DMS114 treated with DMSO at 0.1 percent for 48 hours (cell line): ENCODE measurements around the gene JOSD2.
"Not testable (repeated sequence)": the region's sequence is repeated elsewhere in the genome, so short reads cannot be mapped to it uniquely, and the experiment has no call there.

Source experiments
- DNase-seq: peaks from one replicate; lab custom pipeline; 2025; ENCODE audit not compliant: unreplicated experiment; lab: John Stamatoyannopoulos, UW

The JOSD2 gene

DNA sequence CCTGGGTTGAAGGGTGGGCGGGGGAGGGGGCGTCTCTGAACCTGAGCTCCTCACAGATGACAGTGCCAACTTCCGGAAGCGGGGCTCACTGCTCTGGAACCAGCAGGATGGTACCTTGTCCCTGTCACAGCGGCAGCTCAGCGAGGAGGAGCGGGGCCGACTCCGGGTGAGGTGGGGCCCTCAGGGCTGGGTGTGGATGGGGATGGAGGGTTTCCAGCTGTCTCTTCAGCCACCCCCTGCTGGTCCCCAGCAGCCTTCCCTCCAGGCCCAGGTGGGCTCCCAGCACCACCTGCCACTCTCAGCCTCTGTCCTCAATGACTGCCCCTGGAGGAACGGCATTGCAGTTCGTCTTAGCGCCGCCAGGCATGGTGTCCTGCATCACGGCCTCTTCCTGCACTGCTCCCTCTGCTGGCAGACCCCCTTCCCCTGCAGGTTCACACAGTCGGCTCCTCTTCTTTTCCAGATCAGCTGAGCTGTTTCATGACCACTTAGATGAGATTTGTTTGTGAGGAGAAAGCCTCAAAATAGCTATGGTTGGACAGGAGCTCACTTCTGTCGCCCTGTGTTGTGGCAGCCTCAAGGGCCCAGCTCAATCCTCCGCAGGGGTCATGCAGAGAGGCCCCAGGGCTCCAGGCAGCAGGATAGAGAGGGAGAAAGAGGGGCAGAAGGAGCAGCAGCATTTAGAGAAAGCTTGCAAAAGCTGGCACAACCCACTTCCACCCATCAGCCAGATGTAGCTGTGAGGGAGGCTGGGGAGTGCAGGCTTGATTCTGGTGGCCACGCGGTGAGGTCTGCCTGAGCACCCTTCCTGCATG lies 31.9 kb downstream of the JOSD2 start:
- peak; percentile 31 for DNase-seq

DNA sequence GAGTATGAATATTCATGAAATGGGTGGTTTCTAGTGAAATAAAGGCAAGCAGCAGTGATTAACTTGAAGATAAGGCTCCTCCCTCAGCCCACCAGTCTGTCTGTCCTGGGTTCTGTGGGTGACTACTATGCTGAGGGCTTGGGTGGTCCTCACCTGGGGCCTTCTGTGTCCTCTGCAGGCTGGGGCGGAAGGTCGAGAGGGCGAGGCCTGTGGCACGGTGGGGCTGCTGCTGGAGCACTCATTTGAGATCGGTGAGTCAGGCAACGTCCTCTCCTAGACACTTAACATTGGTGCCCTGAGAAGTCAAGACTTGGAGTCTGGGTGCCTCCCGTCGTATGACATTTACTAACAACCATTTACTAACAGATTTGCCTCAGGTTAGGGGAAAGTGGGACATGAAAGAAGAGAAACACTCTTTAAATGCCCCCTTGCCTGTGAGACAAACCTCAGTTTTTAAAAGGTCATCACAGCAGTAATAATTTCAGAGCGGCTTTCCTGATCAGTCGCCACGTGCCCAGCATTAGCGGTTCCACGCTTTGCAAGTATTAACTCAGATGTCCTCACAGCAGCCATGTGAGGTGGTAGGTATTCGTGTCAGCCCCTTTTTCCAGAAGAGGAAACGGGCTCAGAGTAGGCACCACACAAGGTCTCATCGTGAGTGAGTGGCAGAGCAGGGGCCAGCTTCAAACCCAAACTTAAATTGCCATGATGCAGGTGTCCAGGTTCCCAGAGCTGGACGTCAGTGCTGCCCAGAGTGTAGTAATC lies 33.1 kb downstream of the JOSD2 start:
- DNase-seq = no peak

DNA sequence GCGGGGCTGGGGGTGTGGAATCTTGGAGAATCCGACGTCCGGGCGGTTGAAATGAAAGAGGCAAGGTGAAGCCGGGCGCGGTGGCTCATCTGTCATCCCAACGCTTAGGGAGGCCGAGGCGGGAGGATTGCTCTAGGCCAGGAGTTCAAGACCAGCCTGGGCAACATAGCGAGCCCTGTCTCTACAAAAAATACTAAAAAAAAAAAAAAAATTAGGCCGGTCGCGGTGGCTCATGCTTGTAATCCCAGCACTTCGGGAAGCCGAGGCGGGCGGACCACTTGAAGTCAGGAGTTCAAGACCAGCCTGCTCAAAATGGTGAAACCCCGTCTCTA lies 34.1 kb downstream of the JOSD2 start:
- no peak for DNase-seq

DNA sequence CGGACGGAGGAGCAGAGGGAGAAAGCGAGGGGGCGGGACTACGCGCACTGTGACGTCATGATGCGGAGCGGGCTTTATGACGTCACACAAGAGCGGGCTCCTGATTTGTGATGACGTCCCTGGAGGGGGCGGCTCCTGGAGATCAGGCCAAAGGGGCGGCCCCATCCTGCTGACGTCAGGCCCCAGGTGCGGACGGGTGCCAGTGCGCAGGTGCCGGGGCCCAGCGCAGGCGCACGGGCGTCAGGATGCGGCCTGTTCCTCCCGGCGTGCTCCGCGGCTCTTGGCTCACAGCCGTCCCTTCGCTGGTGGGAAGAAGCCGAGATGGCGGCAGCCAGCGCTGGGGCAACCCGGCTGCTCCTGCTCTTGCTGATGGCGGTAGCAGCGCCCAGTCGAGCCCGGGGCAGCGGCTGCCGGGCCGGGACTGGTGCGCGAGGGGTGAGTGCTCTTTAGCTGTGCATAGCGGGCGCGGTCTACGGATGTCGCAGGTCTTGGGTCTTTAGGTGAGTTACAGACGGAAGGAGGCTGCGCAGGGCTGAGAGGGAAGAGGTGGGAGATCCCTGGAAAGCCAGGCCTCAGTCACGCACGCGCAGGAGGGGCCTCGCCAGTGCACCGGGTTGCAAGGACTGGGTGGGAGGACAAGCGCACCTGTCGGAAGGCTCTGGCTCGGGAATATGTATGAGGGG lies 34.6 kb downstream of the JOSD2 start, which contains the start of the genes EMC10 and GARIN5A:
Gene EMC10 (plus strand): TSS at position 284 of the 683 bp plus-strand sequence. CDS start 38 bp downstream, at position 322.
Gene GARIN5A (minus strand): TSS at position 625 of the 683 bp plus-strand sequence. CDS start 460 bp downstream, at position 165.
- peak; percentile 49 for DNase-seq

DNA sequence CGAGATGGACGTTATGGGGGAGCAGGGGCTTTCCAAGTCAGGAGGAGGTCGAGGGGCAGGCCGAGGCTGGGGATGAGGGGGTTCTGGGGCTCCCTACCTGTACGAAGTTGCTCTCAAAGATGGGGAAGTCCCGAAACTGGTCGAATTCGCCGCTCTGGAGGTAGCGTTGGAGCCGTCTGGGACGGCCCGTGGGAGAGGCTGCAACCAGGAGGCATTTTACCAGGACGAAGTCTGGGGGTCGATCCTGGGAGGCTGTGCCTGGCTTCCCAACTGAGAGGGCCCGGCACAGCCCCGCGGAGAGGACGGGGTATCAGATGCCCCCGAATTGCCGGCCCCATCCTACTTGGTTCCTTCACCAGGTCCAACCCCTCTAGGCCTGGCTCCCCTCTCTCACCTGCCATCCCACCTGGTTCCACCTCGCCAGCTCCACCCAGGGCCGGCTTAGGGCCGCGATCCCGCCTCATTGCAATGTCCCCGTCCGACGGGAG lies 35.2 kb downstream of the JOSD2 start:
- DNase-seq = no peak

DNA sequence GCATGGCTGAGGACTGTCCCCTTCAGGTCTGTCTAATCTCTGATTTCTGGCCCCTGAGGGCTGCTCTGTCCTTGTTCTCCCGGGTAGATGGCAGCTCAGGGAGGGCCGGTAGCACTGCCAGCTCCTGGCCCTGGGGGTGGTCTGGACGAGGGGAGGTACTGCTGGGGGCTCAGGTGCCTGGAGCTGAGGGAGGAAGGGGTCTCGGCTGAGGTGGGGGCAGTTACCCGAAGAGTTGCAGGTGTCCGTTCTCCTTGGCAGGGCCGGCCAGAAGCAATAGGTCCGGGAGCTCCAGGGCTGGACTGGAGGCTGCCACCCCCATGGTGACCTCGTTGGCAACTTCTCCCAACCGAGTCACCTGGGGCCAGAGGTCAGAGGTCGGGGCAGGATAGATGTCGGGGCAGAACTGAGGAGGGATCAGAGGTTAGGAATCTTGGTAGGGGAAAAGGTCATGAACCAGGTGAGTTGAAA lies 35.9 kb downstream of the JOSD2 start:
- no peak for DNase-seq

DNA sequence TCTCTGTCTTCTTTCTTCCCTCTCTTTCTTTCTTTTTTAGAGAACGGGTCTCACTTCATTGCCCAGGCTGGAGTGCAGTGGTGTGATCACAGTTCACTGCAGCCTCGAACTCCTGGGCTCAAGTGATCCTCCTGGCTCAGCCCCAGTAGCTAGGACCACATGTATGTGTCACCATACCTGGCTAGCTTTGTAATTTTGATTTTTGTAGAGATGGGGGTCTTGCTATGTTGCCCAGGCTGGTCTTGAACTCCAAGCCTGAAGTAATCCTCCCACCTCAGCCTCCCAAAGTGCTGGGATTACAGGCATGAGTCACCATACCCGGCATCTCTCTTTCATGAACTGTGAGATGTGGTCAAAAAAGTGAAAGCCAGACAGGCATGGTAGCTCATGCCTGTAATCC lies 37.7 kb downstream of the JOSD2 start:
- DNase-seq = not testable (repeated sequence)

DNA sequence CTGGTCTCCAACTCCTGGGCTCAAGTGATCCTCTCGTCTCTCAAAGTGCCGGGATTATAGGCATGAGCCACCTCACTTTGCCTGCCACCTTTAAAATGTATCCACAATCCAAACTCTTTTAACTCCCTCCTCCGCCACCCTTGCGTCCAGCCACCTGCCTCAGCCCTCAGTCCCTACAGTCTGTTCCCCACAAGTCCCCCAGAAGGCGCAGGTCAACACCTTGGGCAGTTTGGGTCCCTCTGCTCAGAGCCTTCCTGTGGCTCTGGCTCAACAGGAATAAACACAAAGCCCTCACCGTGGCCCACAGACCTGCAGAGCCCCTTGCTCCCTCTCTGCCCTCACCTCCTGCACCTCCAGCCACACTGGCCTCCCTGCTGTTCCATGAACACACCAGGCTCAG lies 42.2 kb downstream of the JOSD2 start:
- no peak for DNase-seq

DNA sequence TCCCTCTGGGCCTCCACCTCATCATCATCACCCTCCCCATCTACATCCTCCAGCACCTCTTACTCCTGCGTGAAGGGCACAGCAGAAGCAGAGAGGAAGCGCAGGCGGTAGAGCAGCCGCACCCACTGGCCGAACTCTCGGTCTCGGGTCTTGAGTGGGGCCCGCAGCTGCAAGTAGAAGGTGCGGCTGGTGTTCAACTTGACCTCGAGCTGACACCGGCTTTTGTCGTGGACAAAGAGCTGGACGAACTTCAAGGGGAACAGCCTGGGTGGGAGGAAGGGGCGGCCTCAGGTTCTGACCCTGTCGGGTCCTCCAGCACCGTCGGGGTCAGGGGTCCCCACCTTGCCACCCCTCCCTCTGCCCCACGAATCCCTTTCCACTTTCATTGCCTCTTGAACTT lies 43.4 kb downstream of the JOSD2 start:
- no peak for DNase-seq

DNA sequence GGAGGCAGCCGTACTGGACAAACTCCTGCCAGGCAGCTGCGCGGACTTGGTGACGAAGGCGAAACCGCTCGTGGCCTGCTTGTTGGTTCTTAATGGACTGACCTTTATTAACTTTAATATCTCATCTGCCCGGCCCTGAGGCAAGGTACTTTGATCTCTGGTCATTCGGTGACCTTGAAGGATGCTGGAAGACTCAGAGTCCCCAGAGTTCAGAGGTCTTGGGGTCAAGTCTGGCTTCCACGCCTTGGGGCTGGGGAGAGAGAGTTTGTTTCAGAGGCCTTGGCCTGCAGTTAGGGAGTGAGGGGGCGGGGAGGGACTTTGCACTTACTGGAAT lies 44.3 kb downstream of the JOSD2 start:
- DNase-seq = no peak

DNA sequence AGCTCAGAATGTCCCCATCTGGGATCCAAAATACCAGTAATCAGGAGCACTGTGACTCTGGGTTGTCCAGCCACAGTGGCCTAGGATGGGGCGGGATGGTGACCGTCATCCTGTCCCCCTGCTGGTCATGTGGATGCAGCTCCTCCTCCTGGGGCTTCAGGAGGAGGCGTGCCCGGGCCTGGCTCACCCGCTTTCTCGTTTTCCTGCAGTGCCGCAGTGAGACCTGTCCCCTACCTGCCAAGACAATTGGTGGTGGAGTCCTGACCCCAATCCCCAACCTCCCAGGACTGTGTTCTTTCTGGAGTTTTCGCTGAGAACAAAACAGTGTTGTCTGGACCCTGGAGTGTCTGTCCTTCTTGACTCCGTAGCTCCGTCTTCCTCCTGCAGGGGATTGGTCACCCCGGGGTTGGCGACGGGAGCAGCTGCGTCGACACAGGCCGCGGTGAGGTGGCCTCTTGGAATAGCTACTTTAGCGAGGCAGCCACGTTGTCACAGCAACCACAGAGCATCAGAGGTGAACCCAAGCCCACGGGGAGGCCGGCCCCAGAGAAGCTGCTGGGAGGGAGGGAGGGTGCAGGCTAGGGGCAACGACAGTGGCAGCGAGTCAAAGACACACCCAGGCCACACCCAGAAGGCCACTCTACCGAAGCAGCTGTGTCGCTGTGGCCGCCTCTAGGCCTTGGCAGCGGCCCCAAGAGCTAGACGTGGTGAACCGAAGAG lies 44.8 kb downstream of the JOSD2 start:
- no peak for DNase-seq

DNA sequence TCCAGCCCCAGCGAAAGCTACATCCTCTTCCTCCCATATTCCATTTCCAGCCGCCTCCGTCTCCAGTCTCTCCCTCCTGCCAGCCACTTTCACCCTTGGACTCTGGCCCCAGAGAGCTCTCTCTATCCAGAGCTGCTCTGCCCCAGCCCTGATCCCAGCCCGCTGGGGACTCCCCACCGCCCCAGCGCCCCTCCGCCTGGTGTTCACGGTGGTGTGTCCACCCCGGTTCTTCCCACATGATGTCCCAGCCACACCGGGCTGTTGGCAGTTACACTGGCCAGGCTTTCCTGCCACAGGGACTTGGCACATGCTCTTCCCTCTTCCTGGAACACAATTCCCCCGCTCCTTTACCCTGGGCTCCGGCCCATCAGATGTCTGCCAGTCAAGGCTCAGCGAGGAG lies 46.0 kb downstream of the JOSD2 start:
- DNase-seq = no peak

DNA sequence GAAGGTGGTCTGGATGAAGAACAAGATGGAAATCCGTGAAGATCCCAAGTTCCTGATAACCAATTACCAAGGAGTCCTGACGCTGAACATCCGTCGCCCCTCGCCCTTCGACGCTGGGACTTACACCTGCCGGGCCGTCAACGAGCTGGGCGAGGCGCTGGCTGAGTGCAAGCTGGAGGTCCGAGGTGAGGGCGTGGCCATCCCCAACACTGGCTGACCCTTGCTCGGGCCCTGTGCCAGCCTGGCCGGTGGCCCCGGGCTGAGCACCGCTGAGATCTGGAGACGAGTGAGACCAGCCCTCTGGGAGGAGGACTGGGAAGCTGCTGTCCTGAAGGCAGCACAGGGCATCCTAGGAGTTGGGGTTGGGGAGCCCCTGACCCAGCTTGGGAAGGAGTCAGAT lies 46.6 kb downstream of the JOSD2 start:
- DNase-seq = no peak

DNA sequence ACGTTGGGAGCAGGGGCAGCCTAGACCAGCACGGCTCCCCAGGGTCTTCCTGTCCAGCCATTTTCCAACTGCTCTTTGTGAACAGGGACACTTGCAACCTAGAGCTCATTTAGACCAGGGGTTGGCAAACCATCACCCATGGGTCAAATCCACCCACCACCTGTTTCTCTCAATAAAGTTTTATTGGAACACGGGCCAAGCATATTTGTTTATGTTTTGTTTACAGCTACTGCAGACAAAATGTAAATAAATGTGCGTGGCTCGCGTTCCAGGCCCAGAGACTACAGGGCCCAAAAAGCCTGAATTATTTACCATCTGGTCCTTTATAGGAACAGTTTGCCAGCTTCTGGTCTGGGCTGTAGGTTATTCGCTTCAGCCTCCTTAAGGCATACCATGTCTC lies 48.0 kb downstream of the JOSD2 start:
- DNase-seq = no peak

DNA sequence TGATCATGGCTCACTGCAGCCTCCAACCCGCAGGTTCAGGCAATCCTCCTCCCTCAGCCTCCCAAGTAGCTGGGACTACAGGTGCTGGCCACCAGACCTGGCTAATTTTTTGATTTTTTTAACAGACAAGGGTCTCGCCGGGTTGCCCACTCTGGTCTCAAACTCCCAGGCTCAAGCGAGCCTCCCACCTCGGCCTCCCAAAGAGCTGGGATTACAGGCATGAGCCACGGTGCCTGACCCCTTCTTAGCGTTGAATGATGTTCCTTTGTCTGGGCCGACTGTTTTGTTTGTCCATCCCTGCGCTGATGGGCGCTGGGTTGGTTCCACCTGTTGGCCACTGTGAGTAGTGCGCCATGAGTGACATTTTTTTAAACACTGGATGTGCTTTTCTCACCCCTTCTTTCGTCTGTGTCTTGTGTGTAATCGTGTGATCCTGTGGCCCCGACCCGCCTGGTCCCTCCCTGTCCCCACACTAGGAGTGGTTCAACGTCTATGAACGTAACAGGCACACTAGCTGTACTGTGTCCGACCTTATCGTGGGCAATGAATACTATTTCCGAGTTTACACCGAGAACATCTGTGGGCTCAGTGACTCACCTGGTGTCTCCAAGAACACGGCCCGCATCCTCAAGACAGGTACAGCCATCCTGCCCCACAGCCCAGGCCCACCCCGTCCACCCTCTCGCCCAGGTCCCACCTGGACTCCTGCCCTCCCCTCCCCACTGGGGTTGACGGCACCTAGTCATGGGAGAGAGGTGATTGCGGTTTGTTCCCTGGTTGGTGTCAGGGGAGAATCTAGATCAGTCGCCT lies 49.7 kb downstream of the JOSD2 start:
- DNase-seq = peak; percentile 34

DNA sequence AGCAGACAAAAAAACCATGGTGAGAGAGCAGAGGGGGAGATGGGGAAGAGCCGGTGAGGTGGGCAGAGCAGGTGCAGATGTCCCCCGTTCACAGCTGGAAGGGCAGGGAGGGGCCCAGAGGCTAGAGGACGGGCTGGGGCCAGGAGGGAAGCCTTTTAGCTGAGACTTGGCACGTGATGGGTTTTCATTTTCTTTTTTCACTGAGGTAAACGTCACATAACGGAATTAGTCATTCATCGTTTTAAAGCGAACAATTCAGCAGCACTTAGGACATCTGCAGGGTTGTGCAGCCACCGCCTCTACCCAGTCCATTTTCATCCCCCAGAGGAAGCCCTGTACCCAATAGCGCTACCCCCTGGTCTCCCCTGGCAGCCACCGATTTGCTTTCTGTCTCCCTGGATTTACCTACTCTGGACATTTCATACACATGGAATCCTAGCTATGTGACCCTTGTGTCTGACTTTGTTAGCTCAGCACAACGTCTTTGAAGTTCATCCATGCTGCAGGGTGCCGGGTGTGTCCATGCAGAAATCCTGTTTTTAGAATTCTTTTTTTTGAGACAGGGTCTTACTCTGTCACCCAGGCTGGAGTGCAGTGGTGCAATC lies 50.7 kb downstream of the JOSD2 start:
- DNase-seq = no peak

DNA sequence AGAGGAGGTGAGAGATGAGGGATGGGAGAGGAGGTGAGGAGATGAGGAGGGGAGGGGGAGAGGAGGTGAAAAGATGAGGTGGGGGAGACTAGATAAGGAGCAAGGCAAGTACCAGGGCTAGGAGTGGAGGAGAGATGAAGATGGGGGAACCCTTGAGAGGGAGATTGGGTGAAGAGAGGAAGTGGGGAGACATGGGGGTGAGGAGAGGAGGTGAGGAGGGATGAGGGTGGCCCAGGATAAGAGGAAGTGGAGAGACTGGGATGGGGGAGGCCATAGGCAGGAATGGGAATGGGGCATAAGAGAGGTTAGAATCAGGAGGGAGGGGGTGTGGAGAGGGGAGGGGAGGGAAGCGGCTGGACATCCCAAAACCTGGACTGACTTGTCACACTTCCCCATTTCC lies 51.4 kb downstream of the JOSD2 start:
- DNase-seq = no peak

DNA sequence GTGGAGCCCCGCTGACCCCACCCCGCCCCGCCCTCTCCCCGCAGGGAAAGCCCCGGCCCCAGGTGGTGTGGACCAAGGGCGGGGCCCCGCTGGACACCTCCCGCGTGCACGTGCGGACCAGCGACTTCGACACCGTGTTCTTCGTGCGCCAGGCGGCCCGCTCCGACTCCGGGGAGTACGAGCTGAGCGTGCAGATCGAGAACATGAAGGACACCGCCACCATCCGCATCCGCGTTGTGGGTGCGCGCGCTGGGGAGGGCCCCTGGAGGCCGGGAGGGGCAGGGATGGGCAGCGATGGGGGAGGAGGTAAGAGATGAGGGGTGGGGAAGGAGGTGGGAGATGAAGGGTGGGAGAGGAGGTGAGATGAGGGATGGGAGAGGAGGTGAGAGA lies 51.9 kb downstream of the JOSD2 start:
- no peak for DNase-seq

DNA sequence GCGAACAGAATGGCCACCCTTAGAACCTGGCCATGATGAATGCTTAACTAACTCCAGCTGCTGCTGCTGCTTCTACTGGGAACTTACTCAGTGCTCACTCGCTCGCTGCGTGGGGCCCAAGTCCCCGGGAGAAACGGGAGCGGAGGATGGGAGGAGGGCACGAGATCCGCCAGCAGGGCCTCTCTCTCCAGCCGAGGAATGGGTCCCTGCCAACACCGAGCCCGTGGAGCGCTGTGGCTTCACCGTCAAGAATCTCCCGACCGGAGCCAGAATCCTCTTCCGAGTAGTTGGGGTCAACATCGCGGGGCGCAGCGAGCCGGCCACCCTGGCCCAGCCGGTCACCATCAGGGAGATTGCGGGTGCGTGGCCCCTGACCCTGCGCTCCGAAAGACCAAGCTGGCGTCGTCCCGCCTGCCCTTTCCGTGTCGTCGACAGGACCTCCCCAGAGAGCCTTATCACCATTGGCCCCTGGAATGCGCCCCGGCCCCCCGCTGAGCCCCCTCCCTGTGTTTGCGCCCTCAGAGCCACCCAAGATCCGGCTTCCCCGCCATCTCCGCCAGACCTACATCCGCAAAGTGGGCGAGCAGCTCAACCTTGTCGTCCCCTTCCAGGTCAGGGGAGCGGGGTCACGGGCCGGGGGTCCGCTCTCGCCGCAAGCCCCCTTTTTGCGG lies 52.5 kb downstream of the JOSD2 start:
- no peak for DNase-seq
